ENCODE measurements around the gene SLC38A11. TPM values are rescaled to one million over a fixed set of nuclear protein-coding genes. Genes with fewer than 3 reads are reported as not detected.
A peak's percentile ranks its signal among the peaks of the same experiment; 100 is the strongest.

Gene SLC38A11
- total and polyA plus RNA-seq, 2 of the 13 experiments (the other 11 are each of a cell fraction or from before 2014, with no cell fraction given), result 14.0 to 14.3 TPM

DNA sequence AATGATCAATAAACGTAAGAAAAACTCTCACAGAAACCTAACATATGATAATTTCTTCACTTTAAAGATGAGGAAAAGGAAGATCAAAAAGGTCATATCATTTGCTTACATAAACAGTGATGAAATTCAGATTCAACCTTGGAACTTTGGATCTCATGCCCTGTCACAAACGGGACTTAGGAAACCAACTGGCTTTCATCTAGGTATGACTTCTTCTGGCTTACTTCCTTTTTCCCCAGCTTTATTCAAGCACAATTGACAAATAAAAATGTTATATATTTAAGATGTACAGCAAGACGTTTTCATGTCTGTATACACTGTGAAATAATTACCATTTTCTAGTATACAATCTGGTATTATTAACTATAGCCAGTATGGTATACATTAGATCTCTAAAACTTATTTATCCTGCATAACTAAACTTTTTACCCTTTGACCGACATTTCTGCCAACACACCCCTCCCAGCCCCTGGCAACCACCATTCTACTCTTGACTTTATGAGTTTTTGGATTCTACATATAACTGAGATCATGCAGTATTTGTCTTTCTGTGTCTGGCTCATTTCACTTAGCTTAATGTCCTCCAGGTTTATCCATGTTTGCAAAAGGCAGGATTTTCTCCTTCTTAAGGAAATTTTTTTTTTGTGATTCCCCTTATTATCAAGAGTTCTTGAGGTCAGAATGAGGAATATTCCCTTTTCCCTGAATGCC, 67.7 kb downstream of the SLC38A11 start (continued):
- TF ChIP-seq, protein P1, sequence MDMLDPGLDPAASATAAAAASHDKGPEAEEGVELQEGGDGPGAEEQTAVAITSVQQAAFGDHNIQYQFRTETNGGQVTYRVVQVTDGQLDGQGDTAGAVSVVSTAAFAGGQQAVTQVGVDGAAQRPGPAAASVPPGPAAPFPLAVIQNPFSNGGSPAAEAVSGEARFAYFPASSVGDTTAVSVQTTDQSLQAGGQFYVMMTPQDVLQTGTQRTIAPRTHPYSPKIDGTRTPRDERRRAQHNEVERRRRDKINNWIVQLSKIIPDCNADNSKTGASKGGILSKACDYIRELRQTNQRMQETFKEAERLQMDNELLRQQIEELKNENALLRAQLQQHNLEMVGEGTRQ (IDR thresholded peaks at IDR 0.05; ENCODE audit: low read depth, low read length), result no peak
- TF ChIP-seq, protein P1 (CRISPR knock-in tag; IDR thresholded peaks at IDR 0.05; ENCODE audit: borderline replicate concordance), result no peak
- TF ChIP-seq ZSCAN12 (CRISPR knock-in tag; IDR thresholded peaks at IDR 0.05) (no peak), ZNF547 (CRISPR knock-in tag; IDR thresholded peaks at IDR 0.05) (no peak), NFE2L1 (CRISPR knock-in tag; IDR thresholded peaks at IDR 0.05; ENCODE audit: borderline replicate concordance) (no peak), U2AF1 (optimal IDR thresholded peaks at IDR 0.05; ENCODE audit: low read depth, low read length) (no peak), ZFP62 (CRISPR knock-in tag; IDR thresholded peaks at IDR 0.05) (no peak), ZIK1 (CRISPR knock-in tag; IDR thresholded peaks at IDR 0.05; ENCODE audit: borderline replicate concordance, low read depth) (no peak)
- TF ChIP-seq, protein P2, sequence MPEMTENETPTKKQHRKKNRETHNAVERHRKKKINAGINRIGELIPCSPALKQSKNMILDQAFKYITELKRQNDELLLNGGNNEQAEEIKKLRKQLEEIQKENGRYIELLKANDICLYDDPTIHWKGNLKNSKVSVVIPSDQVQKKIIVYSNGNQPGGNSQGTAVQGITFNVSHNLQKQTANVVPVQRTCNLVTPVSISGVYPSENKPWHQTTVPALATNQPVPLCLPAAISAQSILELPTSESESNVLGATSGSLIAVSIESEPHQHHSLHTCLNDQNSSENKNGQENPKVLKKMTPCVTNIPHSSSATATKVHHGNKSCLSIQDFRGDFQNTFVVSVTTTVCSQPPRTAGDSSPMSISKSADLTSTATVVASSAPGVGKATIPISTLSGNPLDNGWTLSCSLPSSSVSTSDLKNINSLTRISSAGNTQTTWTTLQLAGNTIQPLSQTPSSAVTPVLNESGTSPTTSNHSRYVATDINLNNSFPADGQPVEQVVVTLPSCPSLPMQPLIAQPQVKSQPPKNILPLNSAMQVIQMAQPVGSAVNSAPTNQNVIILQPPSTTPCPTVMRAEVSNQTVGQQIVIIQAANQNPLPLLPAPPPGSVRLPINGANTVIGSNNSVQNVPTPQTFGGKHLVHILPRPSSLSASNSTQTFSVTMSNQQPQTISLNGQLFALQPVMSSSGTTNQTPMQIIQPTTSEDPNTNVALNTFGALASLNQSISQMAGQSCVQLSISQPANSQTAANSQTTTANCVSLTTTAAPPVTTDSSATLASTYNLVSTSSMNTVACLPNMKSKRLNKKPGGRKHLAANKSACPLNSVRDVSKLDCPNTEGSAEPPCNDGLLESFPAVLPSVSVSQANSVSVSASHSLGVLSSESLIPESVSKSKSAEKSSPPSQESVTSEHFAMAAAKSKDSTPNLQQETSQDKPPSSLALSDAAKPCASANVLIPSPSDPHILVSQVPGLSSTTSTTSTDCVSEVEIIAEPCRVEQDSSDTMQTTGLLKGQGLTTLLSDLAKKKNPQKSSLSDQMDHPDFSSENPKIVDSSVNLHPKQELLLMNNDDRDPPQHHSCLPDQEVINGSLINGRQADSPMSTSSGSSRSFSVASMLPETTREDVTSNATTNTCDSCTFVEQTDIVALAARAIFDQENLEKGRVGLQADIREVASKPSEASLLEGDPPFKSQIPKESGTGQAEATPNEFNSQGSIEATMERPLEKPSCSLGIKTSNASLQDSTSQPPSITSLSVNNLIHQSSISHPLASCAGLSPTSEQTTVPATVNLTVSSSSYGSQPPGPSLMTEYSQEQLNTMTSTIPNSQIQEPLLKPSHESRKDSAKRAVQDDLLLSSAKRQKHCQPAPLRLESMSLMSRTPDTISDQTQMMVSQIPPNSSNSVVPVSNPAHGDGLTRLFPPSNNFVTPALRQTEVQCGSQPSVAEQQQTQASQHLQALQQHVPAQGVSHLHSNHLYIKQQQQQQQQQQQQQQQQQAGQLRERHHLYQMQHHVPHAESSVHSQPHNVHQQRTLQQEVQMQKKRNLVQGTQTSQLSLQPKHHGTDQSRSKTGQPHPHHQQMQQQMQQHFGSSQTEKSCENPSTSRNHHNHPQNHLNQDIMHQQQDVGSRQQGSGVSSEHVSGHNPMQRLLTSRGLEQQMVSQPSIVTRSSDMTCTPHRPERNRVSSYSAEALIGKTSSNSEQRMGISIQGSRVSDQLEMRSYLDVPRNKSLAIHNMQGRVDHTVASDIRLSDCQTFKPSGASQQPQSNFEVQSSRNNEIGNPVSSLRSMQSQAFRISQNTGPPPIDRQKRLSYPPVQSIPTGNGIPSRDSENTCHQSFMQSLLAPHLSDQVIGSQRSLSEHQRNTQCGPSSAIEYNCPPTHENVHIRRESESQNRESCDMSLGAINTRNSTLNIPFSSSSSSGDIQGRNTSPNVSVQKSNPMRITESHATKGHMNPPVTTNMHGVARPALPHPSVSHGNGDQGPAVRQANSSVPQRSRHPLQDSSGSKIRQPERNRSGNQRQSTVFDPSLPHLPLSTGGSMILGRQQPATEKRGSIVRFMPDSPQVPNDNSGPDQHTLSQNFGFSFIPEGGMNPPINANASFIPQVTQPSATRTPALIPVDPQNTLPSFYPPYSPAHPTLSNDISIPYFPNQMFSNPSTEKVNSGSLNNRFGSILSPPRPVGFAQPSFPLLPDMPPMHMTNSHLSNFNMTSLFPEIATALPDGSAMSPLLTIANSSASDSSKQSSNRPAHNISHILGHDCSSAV (CRISPR knock-in tag; IDR thresholded peaks at IDR 0.05; ENCODE audit: borderline replicate concordance), result no peak
- TF ChIP-seq, protein P3, sequence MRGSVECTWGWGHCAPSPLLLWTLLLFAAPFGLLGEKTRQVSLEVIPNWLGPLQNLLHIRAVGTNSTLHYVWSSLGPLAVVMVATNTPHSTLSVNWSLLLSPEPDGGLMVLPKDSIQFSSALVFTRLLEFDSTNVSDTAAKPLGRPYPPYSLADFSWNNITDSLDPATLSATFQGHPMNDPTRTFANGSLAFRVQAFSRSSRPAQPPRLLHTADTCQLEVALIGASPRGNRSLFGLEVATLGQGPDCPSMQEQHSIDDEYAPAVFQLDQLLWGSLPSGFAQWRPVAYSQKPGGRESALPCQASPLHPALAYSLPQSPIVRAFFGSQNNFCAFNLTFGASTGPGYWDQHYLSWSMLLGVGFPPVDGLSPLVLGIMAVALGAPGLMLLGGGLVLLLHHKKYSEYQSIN (CRISPR knock-in tag; IDR thresholded peaks at IDR 0.05; ENCODE audit: borderline replicate concordance), result no peak
- TF ChIP-seq, protein P4, sequence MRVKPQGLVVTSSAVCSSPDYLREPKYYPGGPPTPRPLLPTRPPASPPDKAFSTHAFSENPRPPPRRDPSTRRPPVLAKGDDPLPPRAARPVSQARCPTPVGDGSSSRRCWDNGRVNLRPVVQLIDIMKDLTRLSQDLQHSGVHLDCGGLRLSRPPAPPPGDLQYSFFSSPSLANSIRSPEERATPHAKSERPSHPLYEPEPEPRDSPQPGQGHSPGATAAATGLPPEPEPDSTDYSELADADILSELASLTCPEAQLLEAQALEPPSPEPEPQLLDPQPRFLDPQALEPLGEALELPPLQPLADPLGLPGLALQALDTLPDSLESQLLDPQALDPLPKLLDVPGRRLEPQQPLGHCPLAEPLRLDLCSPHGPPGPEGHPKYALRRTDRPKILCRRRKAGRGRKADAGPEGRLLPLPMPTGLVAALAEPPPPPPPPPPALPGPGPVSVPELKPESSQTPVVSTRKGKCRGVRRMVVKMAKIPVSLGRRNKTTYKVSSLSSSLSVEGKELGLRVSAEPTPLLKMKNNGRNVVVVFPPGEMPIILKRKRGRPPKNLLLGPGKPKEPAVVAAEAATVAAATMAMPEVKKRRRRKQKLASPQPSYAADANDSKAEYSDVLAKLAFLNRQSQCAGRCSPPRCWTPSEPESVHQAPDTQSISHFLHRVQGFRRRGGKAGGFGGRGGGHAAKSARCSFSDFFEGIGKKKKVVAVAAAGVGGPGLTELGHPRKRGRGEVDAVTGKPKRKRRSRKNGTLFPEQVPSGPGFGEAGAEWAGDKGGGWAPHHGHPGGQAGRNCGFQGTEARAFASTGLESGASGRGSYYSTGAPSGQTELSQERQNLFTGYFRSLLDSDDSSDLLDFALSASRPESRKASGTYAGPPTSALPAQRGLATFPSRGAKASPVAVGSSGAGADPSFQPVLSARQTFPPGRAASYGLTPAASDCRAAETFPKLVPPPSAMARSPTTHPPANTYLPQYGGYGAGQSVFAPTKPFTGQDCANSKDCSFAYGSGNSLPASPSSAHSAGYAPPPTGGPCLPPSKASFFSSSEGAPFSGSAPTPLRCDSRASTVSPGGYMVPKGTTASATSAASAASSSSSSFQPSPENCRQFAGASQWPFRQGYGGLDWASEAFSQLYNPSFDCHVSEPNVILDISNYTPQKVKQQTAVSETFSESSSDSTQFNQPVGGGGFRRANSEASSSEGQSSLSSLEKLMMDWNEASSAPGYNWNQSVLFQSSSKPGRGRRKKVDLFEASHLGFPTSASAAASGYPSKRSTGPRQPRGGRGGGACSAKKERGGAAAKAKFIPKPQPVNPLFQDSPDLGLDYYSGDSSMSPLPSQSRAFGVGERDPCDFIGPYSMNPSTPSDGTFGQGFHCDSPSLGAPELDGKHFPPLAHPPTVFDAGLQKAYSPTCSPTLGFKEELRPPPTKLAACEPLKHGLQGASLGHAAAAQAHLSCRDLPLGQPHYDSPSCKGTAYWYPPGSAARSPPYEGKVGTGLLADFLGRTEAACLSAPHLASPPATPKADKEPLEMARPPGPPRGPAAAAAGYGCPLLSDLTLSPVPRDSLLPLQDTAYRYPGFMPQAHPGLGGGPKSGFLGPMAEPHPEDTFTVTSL (CRISPR knock-in tag; IDR thresholded peaks at IDR 0.05; ENCODE audit: borderline replicate concordance), result peak; percentile 97; the same call in 1 of the 2 replicates

Measured in HepG2 (cell line).